Measurements from ENCODE around the gene MCTP1. TPM values are rescaled to one million over a fixed set of nuclear protein-coding genes. Genes with fewer than 3 reads are reported as not detected.

The MCTP1 gene
- total and polyA plus RNA-seq, 9 of the 15 experiments (the other 6 are each of a cell fraction or from before 2014, with no cell fraction given), result 0.04 to 0.93 (median 0.06) TPM; not detected in 4

DNA sequence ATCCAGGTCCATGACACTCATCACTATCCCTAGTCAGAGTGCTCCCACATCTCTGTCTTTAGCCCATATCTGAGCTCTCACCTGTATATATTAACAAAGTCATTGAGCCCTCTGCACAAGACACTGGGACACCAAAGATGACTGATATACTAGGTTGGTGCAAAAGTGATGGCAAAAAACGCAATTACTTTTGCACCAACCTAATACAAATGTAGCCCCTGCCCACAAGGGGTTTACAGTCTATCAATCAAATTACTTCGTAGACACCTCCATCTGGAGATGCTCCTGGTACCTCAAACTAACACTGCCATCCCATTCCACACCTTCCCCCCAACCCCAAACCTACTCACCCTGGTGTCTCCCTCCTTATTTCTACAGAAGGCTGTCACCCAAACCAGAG, 194.1 kb downstream of the MCTP1 start:
- no peak overlapping the region for H3K27ac ChIP-seq (ENCODE audit: extremely low read depth, low read depth, low read length)
- H3K9ac ChIP-seq (ENCODE audit: insufficient read depth in 1 of 2, low read depth in 2 of 2, low read length in 2 of 2), result no peak overlapping the region
- no peaks in the 10 kb centered on the region for H3K79me2 ChIP-seq (ENCODE audit: control insufficient read depth, insufficient read depth, low read length)
- no peaks in the 10 kb centered on the region for H3K9me3 ChIP-seq (replicated peaks; ENCODE audit: control insufficient read depth, insufficient read depth, low read depth, low read length)
- no peaks in the 10 kb centered on the region for H3K36me3 ChIP-seq (ENCODE audit: control insufficient read depth, insufficient read depth, low read length)
- POLR2A ChIA-PET, result interaction anchor here (1.5 kb wide), 1 partner anchor 17 kb away, joined by 3 read pairs; no protein-coding TSS in a partner anchor
- no peak overlapping the region for H3K4me2 ChIP-seq (ENCODE audit: insufficient read depth, low read length)
- no peak overlapping the region for H3K4me3 ChIP-seq
- in situ Hi-C loops (cut with MboI) (no loop called here), intact Hi-C loops (cut with micrococcal nuclease) (no loop called here)
- H3K9me1 ChIP-seq (ENCODE audit: control insufficient read depth, insufficient read depth, low read length), result no peaks in the 10 kb centered on the region
- no peaks in the 10 kb centered on the region for H3K27me3 ChIP-seq (ENCODE audit: control insufficient read depth in 2 of 2, insufficient read depth in 2 of 2, low read length in 2 of 2)
- FAIRE-seq, result no peak
- no peak for ATAC-seq
- H4K20me1 ChIP-seq (replicated peaks; ENCODE audit: control insufficient read depth, insufficient read depth, low read length), result no peaks in the 10 kb centered on the region
- 0% methylated on average over 2 of the region's 2 CpGs for WGBS (ENCODE audit: insufficient coverage, low coverage, missing lambda C conversion rate)
- no TSS peak for BruUV-seq (replicated peaks)
- H3K4me1 ChIP-seq (replicated peaks in 1 of 2; ENCODE audit: control insufficient read depth in 2 of 2, insufficient read depth in 2 of 2, low read length in 2 of 2), result no peaks in the 10 kb centered on the region
- no peak for TF ChIP-seq ETV6 (IDR thresholded peaks at IDR 0.05; ENCODE audit: borderline replicate concordance in 1 of 2, low read depth in 2 of 2, low read length in 1 of 2)
- TF ChIP-seq ETV6 (CRISPR knock-in tag; IDR thresholded peaks at IDR 0.05; ENCODE audit: borderline replicate concordance), result no peak
- TF ChIP-seq ZC3H8 (IDR thresholded peaks at IDR 0.05), result no peak
- no peak for TF ChIP-seq ZNF318 (IDR thresholded peaks at IDR 0.05; ENCODE audit: borderline replicate concordance in 1 of 2, low read depth in 1 of 2)
- TF ChIP-seq, protein P1, sequence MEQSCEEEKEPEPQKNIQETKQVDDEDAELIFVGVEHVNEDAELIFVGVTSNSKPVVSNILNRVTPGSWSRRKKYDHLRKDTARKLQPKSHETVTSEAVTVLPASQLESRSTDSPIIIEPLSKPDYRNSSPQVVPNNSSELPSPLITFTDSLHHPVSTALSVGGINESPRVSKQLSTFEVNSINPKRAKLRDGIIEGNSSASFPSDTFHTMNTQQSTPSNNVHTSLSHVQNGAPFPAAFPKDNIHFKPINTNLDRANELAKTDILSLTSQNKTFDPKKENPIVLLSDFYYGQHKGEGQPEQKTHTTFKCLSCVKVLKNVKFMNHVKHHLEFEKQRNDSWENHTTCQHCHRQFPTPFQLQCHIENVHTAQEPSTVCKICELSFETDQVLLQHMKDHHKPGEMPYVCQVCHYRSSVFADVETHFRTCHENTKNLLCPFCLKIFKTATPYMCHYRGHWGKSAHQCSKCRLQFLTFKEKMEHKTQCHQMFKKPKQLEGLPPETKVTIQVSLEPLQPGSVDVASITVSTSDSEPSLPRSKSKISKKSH (CRISPR knock-in tag; IDR thresholded peaks at IDR 0.05), result no peak
- CTCF ChIA-PET (ENCODE audit: low intra/inter-chr PET ratio), result no interaction called here
- no peak overlapping the region for H2AFZ ChIP-seq (ENCODE audit: low read depth, low read length)
- DNase-seq (ENCODE audit: extremely low read depth in 1 of 4, low spot score in 3 of 4), result no peak
